GM19372 (cell line): Measurements from ENCODE around the gene PTCD2.
A peak's percentile ranks its signal among the peaks of the same experiment; 100 is the strongest.
"Not testable (repeated sequence)": the region's sequence is repeated elsewhere in the genome, so short reads cannot be mapped to it uniquely, and the experiment has no call there.

Source experiments
- ATAC-seq: cut with Tn5 transposase; IDR thresholded peaks from one replicate; pipeline ENCODE4 v1.9.1; 2021; ENCODE audit warnings: mild to moderate bottlenecking, low read depth, moderate library complexity; ENCODE audit not compliant: unreplicated experiment

PTCD2 gene

DNA sequence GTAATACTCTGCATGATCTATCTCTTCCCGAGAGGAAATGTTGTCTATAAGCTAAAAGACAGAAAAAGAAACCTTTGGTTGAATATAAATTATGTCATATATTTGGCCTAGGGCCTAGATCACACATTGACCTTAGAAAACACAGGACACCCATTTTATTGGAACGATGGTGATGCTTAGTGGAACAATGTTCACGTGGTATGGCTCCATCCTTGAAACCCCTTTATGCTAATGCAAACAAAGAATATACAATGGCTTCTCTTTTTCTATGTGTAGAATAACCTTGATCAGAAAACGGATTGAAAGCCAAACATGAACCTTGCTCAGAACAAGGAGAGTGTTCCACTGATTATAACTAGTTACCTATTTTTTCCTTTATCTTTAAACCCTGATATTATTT, 24.6 kb upstream of the PTCD2 start:
- no peak for ATAC-seq

DNA sequence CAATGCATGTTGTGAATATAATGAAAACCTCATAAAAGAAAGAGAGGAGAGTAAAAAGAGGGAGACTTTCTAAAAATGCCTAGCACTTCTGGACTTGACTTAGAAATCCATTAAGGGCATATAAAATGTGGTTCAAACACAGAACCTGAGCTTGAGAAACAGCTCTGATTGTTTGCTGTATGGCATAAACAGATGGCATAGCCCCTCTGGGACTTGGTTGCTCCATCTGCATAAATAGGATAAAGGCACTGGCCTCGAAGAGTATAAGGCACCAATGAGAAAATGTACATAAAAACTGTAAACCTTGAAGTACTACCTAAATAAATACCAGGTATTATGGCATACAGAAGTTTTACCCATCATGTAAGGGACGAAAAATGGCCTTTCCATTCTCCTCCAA, 23.9 kb upstream of the PTCD2 start:
- ATAC-seq: no peak

DNA sequence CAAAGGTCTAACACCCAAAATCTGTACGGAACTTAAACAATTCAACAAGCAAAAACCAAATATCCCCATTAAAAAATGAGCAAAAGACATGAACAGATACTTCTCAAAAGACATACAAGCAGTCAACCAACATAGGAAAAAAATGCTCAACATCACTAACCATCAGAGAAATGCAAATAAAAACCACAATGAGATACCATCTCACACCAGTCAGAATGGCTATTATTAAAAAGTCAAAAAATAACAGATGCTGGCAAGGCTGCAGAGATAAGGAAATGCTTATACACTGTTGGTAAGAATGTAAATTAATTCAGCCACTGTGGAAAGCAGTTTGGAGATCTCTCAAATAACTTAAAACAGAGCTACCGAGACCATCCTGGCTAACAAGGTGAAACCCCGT, 22.0 kb upstream of the PTCD2 start:
- ATAC-seq: not testable (repeated sequence)

DNA sequence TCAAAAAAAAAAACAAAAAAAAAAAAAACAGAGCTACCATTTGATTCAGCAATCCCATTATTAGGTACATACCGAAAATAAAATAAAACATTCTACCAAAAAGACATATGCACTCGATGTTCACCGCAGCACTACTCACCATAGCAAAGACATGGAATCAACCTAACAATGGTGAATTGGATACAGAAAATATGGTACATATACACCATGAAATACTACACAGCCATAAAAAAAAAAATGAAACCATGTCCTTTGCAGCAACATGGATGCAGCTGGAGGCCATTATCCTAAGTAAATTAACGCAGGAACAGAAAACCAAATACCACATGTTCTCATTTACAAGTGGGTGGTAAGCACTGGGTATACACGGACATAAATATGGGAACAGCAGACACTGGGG, 21.5 kb upstream of the PTCD2 start:
- no peak for ATAC-seq

DNA sequence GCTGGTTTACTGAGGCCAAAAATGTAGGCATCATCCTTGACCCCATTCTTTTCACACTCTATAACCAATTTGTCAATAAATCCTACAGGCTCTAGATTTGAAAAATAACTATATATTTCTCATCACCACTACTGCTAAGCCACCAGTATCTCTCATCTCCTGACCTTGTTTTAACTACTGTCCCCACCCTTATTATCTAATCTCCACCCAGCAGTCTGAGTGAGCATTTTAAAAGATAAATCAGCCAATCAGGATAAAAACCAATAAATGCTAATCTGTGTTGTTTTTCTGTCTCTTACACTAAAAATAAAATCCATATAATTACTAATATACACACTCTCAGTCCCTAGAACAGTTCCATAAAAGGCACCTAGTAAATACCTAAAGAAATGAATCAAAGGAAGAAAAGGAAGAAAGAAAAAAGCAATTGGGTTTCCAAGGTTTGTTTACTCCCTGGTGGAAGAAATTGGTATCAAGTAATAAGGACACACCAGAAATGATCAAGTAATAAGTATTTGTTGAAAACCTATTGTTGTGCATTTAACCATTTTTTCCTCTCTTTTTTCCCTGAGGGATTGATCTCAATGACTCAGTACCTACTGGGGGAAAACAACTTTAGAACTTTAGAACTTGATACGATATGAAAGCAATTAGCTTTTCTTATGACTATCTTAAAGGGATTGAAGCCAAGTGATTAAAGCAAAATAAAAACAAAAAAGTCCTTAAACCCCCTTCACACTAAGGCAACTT, 19.4 kb upstream of the PTCD2 start:
- ATAC-seq: no peak

DNA sequence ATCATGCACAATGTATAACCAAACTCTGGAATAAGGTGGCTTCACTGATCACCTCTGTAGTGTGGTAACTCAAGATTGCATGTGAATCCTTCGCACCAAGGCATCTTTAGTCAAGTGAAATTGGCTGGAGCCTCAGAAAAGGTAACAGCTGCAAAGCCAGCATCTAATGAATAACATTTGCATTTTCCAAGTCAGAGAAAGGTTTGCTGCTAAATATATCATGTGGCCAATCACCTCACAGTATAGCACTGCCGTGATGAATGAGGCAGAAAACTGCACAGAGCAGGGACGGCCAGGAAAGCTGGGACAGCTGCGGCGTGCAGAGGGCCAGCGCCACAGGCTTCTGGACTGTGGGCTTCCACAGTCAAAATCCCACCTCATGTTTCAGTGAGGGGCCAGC, 18.6 kb upstream of the PTCD2 start:
- peak; percentile 57 for ATAC-seq

DNA sequence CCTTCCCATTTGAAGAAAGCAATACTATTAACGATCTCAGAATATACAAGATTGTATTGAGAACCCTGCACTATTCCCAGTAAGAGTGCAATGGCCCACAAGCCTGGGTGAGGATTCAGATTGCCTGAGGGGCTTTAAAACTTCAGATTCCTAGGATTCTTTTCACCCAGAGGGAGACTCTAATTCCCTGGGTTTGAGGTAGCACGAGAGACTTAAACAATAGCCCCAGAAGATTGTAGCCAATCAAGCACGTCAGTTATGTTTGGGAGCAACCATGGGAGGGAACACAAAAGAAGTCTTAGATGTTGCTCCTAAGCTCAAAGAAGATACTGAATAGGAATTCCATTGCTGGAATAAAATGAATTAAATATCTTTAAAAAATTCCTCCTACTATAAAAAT, 18.0 kb upstream of the PTCD2 start:
- no peak for ATAC-seq

DNA sequence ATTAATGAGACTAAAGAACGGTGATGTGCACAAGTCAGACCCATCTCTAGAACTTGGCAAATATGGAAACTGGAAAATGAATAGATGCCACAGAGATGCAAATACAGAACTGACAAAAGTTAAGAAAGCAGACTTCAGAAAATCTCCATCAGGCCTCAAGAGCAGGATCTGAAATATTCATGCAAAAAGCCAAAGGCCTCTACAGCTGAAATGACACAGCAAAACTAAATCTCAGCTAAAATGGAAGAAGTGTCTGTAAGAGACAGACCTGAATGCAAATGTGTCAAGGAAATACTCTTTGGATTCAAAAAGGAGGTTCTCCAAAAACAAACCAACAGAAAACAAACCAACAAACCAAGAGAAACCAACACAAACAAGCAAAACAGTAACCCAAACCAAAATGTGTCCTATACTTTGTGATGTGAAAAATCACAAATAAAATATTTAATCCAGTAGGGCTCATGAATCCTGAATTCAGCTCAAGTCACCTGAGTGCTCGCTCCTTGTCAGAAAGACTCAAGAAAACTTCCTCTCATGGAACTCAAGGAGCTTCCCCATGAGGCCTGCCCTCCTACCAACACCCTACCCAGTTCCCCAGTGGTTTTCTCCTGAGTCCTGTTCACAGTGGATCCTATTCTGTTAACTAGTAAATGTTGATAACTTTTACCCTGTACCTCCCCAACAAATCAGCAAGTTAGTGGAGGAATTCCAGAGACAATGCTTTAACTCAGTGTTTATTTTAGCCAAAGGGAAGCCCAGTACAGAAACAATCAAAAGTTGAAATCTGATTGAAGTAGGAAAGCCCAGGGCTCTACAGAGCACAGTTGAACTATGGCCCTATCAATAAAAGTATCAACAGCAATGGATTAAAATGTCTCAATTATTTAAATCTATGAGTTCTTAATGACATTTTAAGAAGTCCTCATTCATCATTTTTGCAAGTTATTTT, 14.7 kb upstream of the PTCD2 start:
- no peak for ATAC-seq

DNA sequence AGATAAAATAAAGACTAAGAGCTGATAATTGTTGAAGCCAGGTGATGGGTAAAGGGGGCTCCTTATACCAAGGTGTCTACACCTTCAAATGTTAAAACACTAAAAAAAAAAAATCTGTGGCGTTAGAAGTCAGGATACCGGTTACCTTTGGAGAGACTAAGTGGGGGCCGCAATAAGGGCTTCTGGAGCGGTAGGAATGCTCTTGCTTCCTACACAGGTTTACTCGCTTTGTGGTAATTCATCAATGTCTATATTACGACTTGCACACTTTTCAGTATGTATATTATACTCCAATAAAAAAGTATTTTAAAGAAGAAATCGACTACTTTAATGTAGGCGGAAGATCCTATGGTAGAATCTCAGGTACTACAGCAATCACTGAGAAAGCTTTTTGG, 12.6 kb upstream of the PTCD2 start:
- no peak for ATAC-seq

DNA sequence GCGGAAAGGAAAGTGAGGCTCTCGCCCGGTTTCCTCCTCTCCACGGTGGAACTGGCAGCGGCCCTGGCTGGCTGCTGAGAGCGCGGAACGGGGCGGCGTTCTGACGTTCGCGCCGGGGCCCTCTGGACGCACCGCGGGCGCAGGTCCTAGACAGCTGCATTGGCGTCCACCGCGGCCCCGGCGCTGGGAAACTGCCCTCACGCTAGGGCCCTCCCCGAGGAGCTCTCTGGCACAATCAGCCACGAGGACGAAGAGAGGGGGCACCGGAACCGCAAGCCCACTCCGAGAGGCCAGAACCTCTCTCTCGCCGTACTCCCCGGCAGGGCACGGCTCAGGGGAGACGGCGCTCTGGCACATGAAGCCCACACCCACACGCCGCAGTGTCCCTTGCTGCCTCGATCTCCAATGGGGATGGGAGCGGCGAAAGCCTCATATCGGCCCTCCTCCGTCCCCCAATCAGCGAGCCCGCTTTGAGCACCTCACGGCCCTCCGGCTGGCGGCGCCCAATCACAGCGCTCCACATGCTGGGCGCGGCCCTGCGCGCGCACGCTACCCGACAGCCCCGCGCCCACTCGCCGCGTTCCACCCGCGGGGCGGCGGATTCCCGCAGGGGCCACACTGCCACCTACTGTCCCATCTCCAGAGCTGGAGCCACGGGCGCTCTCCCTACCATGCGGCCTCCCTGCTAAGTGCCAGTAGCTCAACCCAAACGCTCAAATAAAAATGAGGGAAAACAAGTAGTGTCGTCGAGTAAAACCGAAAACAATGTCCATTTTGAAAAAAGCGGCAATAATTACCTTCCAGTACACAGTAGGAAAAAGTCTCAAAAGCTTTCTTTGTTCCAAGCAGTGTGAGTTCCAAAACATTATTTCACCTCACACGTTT, 12.0 kb upstream of the PTCD2 start:
- ATAC-seq: peak; percentile 94

DNA sequence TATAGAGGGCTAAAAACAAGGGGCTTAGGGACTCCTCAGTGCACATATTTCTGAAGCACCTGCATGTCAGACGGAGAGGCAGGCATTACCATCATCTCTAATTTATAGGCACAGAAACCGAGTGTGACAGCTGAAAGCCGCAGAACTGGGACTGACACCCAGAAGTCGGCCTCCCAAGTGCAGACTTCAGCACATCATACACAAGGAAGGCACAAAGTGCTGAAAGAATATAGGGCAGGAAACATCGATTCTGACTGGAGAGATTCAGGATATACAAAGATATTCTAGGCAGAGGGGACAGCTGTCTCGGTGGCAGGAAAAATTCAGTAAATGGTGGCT, 11.4 kb upstream of the PTCD2 start:
- ATAC-seq: no peak

DNA sequence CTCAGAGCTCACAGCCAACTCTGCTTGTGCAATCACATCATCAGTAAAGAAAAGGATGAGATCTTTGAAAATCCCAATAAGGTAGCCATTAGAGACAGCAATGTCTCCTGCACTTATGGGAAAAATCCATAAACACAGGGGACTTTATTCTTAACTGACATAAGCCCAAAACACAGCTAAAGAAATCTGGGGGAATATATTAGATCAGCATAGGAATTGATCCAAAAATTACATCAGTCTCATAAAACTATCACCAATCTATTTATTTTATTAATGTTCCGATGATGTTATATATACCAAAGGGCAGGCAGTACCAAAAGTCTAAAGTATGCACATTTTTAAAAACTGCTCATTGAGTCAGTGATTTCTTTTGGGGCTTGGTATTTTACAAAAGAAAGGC, 7.0 kb upstream of the PTCD2 start:
- ATAC-seq: no peak

DNA sequence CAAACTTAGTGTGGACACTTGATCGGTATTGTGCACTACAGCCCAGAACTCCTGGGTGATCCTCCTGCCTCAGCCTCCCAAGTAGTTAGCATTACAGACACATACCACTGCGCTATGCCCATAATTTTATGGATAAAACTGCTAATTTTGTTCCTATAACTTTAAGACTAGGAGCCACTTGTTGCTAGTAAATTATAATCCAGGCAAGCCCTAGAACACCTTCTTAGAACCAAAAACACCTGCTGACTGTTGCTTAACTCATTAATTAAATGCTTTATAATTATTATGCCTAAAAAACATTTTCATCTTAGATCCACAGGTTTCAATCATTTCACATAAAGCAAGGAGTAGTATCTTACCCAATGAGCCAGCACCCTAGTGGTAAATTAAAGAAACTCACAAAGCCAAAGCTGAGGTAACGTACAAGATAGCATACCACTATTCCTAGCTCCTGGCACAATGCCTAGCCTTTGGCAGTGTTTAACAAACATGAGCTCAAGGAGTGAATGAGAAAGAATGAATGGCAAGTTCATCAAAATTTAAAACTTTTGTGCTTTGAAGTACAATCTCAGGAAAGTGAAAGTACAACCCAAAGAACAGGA, 5.5 kb upstream of the PTCD2 start:
- ATAC-seq: no peak

DNA sequence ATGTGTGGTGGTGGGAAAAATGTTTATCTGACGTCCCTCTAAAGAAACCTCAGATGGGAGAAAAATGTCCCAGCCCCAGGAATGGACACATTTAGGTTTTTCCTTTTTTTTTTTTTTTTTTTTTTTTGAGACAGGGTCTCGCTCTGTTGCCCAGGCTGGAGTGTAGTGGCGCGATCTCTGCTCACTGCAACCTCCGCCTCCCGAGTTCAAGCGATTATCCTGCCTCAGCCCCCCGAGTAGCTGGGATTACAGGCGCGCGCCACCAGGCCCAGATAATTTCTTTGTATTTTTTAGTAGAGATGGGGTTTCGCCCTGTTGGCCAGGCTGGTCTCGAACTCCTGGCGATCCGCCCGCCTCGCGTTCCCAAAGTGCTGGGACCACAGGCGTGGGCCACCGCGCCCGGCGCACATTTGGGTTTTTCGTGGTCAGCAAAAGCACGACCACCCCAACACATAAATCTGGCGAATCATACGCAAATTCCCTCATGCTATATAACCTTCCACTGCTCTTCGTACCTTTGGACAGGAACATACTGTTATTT, 668 bp upstream of the PTCD2 start:
- ATAC-seq: not testable (repeated sequence)

DNA sequence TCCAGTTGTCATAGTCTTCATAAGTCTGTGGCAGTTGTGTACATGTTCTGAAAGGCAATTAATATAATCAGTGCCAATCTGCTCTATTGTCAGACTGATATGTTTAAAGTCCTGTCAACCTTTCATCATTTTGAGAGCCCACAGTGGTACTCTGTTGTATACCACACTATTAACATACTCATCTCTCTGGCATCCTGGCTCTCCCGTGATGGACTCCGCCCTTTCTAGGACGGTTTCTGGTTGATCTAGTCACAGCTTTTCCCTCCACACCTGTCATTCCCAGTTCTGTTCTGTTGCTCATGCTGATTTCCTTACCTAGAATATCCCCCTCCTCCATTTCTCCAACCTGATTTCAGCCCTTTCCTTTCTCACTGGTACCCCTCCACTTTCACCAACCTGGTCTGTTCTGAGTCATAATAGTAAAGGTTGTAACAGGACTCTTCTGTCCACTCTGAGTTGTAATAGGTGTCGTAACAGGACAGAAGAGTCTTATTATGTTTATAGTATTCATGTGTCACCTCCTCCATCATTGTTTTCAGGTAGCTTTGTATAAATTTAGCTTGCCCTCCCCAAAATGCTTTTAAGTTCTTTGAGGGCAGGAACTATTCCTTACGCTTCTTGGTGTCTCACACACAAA, 4.1 kb downstream of the PTCD2 start:
- no peak for ATAC-seq

DNA sequence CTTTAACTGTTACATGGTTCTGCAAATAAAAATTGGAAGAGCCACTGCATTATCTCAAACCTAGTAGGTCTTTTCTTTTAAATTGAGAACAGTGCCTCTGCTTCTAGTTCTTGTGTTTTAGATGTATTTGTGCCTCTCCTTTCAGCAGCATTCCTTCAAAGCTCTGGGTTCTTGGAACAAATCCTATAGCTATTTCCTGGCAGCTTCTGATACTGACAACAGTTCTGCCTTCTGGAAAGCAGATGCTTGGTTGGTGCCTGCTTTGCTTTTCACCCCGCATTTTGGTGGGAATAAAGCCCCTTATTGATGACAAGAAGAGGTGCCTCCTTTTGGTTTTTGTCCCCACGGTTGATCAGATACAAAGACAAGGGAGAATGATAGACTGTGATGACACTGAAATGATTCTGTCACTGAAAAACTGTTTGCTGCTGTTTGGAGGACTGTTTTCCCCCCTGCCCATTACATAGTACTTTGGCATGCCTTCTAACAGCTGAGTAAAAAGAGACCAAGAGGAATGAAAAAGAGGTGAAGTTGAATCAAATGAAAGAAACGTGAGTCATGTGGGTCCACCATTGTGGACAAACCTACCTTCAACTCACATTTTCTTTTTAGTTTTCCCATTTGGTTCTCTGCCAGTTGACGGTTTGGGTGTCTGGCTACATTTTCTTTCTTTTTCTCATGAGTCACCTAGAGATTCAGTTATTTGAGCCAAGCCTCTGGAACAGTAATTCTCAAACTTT, 5.6 kb downstream of the PTCD2 start:
- no peak for ATAC-seq

DNA sequence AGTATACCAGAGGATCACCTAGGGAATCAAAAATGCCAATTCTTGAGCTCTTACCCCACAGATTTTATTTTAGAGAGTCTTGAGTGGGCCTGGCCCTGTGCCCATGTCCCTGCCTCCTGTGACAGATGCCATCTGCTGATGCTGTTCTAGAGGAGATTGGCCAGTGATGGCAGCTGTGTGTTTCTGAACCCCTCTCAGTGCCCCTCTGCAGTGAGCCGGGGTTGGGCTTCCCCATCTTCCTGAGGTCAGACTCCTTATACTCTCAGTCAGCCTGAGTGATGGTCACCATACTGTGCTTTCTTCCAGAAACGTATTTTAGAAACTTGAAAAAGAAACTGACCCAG, 6.1 kb downstream of the PTCD2 start:
- ATAC-seq: no peak

DNA sequence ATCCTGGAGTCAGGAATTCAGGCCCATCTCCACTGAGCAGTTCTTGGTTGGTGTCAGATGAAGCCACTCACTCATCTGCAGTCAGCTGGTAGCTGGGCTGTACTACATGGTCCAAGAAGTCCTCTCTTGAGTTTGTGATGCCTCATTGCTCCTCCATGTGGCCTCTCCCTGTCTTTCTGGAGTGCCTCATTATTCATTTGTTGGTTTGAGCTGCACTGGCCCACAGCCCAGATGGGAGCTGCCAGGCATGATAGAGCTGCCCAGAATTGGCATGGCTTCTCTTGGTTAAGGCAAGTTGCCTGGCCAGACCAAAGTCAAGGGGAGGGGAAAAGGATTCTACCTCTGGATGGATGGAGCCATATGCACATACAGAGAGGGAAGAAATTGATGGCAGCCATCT, 8.0 kb downstream of the PTCD2 start:
- no peak for ATAC-seq

DNA sequence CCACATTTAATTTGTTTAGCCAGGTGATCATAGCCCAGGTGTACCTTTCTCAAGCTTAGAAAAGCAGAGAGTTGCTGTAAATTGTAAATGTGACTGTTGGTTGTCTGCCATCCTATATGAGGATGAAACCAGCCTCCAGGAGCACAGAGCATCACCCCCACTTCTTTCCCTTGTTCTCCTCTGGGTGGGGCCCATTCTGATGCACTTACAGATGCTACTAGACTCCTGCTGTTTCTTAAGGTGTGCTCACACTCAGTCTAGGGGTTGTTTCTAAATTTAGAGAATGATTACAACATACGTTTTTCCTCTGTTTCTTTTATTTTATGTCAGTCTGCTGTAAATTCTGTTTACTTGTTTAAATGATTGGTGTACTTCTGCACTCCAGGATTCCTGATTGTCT, 10.5 kb downstream of the PTCD2 start:
- no peak for ATAC-seq
